AG20443 (cell line): ENCODE data around the gene GRIP2.

ENCODE experiments used
- DNase-seq: peaks from one replicate; pipeline ENCODE4 v3.0.0; 2012; ENCODE audit warnings: low spot score, mixed read lengths

GRIP2 gene

DNA sequence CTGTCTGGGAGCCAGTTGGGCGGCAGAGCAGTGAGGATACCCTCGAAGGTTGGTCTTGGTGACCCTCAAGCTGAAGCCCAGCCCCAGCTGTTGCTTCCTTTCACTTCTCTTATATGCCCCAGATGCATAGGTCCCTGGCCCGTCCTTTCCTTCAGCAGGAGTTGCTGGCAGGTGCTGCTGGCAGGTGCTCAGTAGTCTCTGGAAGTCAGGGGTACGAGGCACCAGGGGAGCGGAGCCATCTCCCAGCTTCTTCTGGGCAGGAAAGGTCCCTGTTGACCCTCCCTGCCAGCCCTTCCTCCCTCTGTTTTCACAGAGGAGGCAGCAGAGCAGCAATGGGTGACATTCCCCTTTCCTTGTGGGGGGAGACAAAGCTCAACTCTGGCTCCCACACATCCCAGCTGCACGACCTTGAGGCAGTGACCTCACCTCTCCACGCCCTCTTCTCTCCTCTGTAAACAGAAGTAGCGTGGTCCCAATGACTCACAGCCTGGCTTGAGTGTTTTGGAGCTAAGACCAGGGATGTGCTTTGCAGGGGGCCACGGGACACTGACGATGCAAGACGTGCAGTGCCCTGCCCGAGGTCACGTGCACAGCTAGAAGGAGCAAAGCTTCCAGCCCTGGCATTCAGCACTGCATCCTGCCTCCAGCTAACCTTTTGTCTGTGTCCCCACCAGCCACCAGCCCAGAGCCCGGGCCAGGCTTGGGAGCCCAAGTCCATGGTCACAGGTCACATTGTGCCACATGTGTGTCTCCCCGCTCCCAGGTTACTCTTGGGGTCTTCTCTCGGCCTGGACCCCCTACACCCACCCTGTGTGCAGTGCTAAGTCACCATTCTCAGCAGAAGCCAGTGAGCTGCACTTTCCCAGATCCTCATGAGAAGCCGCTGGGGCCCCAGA lies 88.0 kb downstream of the GRIP2 start:
- peak; percentile 84 for DNase-seq

DNA sequence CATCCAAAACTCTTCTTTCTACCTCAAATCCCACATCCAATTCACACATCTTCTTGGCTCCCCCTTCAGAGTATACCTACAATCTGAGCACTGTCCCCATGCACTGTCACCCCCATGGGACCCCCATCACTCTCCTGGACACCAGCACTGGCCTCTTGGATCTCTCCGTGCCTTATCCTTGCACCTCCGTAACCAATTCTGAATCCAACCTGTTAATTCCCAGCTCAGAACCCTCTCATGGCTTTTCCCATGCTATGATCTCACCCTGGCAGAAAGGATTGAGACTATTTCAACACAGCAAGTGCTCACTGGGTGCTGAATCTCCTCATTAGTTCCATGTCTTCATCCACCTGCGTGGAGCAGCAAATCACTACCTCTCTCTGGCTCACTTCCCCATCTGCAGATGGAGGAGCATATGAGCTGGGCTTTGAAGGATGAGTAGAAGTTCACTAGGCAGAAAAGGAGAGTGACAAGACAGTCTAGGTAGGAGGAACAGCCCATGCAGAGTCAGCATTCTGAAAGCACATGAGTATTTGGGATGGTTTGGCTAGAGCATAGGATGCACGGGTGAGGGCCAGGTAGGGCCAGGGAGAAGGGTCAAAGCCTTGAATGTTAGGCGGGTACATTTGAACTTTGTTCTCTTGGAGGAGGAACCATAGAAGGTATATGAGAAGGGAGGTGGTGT lies 89.1 kb downstream of the GRIP2 start:
- DNase-seq = no peak

DNA sequence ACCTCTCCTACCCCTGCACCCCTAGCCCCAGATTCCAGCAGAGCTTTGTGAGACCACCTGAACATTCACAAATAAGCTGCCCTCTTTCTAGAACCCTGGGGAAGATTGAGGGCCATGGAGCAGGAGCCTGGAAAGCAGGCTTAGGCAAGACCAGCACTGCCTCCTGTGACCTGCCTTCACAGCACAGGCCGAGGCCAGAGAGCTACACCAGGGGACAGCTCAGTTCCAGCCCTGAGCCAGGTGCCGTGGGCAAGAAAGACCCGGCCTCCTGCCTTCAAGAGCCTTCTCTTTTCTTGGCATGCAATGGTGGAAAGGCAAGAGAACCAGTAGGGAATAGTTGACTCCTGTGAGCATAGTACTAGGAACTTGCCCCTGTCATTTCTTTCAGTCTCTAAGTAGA lies 89.6 kb downstream of the GRIP2 start:
- DNase-seq = no peak

DNA sequence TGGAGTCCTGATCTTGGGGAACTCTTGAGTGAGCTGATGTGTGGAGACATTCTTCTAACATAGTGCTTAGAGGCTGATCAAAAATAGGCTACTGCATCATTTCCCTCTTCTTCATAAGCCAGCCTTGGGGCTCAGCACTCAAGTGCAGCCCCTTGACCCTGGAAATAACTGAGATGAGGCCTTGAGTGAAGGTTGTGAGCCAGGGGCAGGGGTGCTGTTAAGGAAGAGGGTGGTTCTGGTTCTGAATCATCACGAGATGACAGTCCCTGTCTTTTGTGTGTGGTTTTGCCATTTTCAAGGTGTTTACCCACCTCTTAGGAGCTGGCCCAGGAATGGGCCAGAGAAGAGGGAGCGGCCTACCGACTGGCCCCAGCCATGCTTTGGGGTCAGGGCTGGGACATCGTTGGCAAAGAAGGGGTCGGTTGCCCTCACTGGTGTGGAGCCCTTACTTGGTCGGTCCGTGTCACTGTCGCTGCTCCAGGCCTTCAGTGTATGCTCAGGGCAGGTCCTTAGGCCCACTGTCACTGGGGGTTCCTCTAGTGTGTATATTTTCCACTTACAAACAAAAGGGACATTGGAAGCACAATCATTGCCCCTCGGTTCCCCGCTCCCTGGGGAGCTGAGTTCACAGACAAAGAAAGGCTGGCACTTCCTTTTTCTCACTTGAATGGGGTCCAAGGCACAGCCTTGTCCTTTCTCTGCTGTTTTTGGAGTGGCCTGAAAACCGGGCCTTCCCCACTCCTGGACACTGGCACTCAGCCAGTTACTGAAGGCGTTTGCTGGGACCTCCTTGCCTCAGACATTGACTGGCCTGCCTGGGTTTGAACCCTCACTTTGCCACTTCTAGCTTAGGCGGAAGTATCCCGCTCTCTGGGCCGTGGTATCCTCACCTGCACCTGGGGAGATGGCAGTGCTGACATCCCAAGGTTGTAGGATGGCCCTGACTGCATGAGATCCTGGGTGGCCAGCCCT lies 91.1 kb downstream of the GRIP2 start:
- DNase-seq = no peak

DNA sequence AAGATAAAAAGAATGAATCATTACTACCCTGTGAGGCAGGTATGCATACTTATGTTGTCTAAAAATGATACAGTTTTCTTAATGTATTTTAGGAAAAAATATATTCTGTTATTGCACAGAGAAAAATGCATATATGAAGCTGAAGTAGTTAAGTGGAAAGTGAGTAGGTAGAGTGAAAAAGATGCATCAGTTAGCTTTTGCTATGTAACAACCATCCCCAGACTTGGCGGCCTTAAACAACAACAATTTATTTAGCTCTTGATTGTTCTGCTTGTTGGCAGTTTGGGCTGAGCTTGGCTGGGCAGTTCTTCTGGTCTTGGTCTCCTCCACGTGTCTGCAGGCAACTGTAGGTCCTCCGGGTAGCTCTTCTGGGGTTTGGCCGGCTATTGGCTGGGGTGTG lies 92.1 kb downstream of the GRIP2 start:
- no peak for DNase-seq

DNA sequence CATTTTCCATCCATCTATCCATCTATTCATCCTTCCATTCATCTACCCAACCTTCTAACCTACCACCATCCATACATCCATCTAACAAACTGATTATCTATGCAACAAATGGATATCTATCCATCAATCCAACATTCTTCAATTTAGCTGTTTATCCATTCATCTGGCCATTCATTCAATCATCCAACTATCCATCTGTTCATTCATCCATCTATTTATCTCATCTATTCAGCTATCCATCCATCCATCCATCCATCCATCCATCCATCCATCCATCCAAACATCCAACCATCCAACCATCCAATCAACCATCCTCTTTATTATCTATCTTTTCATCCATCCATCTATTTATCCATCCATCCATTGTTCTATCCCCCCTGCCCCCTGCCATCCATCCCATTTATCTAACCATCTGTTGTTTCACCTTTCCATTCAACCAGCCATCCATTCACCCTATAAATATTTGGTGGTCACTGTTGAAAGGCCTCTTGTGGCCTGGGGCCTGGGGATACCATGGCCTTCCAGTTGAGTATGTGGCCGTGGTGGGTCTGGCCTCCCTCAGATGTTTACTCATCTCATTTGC lies 93.1 kb downstream of the GRIP2 start:
- DNase-seq = no peak

DNA sequence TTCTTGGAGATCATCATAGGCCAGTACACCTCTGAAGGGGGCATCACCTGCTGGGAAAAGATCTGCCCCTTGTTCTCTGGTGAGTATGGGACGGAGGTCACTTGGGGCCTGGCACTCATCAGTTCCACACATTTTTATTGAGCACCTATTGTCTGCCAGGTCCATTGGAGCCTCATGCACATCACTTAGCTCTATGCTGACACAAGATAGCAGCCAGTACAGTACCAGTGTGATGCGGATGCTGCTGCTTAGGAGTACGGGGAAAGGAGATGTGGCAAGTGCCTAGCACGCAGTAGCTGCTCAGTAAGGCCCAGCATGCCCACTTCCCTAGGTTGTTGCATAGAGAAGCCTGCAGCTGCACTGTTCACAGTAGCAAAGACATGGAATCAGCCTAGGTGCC lies 94.4 kb downstream of the GRIP2 start:
- DNase-seq = no peak

DNA sequence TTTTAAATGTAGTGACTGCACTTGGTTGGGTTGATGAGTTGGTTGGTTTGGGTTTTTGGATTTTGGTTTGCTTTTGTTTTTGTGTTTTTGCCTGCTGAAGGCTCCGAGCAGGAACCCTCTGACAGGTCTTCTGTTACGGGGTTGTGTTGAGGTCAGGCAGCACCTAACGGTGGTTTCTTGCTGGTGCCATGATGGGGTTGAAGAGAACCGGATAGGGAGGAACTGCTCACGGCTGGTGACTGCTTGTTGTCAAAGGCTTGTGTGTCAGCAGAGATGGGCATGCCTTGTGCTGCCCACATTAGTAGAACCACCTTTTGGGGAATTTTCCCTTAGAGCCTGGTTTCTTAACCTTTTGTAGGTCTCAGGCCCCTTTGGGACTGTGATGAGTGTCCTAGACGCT lies 95.8 kb downstream of the GRIP2 start:
- DNase-seq = no peak

DNA sequence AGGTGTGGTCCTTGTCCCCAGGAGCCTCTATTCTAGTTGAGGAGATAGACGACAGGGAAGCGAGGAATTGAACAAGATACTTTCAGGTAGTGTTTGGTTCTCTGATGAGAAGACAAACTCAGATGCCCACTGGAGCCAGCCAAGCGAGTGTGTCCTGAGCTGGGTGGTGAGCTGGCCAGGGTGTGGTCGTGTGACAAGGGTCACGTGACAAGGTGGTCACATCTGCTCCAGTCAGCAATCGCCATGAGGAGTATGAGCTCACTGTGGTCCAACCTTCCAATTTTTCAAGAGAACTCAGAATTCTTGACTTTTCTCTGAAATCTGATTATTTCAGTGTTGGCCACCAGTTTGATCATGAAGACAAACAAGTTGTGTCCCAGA lies 98.2 kb downstream of the GRIP2 start:
- DNase-seq = peak; percentile 66

DNA sequence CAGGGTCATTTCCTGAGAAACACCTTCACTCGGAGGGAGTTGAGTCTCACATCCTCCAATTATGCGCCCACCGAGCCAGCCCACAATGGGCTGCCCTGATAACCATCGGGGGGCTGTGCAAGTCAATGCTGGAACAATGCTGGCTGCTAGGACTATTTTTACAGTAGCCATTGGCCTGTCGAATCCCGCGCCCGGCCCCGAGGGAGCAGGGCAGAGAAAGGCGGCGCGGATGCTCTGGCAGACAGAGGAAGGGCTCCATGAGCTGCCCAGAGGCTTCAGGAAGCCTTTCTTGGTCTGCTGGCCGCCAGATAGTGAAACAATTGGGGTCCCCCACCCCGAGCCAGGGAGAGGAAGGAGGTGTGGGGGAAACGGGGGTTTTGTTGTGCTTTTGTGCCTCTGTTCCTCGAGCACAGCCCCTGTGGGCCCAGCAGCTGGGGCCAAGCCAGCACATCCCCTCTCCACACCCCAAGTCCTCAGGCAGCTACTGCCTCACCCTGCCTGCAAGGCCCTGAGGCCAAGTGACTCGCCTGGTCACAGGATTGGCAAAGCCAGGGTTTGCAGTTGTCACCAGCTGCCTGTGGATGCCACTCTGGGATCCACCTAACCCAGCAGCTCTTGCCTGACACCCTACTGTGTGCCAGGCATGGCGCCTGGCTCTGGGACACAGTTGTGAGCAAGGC lies 98.8 kb downstream of the GRIP2 start:
- DNase-seq = peak; percentile 57

DNA sequence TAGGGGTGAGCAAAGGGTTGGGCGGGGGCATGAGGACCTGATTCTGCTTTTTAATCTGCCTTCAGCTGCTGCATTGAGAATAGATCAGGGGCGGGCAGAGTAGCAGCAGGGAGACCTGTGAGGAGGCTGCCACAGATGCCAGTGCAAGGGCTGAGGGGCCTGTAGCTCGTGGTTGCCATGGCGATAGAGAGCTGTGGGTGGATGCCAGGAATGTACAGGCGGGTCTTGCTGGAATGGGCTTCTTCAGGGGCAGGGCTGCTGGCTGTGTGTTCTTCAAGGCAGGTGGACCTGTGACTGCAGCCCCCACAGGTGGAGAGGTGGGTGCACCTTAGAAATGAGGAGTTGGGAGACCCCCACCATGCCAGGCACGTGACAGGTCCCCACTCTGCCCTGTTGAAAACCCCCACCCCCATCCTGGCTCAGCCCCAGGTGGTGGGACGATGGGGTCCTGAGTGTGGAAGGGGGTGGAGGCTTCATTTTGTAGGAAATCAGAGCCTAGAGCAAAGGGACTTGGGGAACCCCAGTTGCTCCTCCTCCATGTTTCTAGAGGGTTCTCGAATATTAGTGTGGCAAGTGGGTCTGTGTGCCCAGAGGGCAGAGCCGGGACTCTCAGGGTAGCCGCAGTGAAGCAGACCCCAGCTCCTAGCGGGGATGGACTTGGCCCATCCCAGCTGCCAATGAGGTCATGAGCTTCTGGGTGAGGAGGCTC lies 99.5 kb downstream of the GRIP2 start:
- peak; percentile 35 for DNase-seq

DNA sequence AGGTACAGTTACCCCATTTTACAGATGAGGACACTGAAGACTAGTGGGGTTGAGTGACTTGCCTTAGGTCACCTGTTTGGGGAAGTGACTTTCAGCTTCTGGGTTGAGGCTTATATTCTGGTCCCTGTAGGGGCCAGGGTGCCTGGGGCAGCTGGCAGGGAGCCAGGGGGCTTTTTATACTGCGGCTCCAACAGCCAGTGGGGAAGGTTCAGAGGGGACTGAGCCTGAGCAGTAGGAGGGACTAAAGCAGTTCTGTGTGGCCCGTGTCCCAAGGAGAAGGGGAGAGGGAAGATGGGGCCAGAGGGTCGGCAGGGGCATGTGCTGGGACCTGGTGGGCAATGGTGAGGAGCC lies 100.0 kb downstream of the GRIP2 start:
- no peak for DNase-seq

DNA sequence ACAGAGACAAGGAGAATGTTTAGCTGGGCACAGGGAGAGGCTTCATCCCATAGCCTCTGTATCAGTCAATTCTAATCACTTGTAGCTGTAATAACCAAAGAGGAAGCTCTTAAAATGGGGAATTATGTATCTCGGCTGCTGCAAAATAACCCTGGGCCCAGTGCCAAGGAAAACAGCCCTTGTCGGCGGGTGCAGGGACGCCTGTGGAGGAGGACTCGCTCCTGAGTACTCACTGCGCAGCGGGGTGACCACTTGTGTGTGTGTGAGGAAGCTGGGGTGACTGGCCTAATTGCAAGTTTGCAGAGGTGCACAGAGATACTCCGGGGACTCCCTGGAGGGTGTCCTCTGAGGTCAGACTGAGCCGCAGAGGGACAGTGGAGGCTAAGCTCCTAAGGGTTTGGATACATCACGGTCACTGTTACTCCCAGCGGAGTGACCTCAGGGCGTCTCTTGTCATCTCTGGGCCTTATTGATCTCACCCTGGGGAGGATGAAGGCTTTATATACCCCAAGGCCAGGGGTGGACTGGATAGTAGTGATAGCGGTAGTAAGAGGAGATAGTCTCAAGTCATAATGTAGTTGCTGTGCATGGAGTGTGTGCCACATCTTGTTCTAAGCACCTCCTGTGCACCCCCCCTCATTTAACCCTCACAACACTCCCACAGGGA lies 100.5 kb downstream of the GRIP2 start:
- no peak for DNase-seq
